Measurements from ENCODE around the gene LCE2D. TPM values are rescaled to one million over a fixed set of nuclear protein-coding genes. Genes with fewer than 3 reads are reported as not detected.
"Not testable (repeated sequence)": the region's sequence is repeated elsewhere in the genome, so short reads cannot be mapped to it uniquely, and the experiment has no call there.

Gene LCE2D
- total RNA-seq, 1 donor from 2014 or later, result not detected

GRCh38 chr1:152673016-152673415 is 9.8 kb downstream of the LCE2D start:
- Histone ChIP-seq H3K27ac (no peak overlapping the region), H3K36me3 (no peaks in the 10 kb centered on the region), H3K9me3 (no peaks in the 10 kb centered on the region), H3K4me3 (no peak overlapping the region), H3K27me3 (ENCODE audit: low read depth) (no peaks in the 10 kb centered on the region), H3K4me1 (no peaks in the 10 kb centered on the region)
- DNase-seq (no peak), ATAC-seq (no peak)
- intact Hi-C loops (cut with DNase I), result no loop called here
- TF ChIP-seq, protein P1, sequence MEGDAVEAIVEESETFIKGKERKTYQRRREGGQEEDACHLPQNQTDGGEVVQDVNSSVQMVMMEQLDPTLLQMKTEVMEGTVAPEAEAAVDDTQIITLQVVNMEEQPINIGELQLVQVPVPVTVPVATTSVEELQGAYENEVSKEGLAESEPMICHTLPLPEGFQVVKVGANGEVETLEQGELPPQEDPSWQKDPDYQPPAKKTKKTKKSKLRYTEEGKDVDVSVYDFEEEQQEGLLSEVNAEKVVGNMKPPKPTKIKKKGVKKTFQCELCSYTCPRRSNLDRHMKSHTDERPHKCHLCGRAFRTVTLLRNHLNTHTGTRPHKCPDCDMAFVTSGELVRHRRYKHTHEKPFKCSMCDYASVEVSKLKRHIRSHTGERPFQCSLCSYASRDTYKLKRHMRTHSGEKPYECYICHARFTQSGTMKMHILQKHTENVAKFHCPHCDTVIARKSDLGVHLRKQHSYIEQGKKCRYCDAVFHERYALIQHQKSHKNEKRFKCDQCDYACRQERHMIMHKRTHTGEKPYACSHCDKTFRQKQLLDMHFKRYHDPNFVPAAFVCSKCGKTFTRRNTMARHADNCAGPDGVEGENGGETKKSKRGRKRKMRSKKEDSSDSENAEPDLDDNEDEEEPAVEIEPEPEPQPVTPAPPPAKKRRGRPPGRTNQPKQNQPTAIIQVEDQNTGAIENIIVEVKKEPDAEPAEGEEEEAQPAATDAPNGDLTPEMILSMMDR (IDR thresholded peaks at IDR 0.05), result no peak

DNA sequence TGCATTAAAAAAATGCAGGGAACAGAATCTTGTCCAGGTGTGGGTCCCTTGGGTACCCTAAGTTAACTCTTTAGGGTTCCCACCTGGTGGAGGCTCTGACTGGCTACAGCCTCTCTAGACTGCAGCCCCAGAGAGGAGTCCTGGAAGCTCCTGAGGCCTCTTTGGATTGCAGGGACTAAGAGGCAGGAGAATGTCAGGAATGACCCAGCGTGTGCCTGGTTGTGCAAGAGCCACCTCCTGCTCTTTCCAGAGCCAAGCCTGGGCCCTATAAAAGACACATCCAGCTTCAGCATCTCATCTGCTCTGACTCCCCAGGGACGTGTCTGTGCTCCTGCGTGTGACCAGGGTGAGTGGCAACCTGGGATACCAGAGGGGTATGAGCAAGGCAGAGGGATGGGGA is 11.8 kb downstream of the LCE2D start, which contains the start of gene LCE2C:
Gene LCE2C, plus strand, starts transcription at position 297 of the 400 bp plus-strand sequence. CDS start 737 bp downstream, outside the sequence.
- intact Hi-C loops (cut with DNase I); H3K9me3 ChIP-seq; H3K27me3 ChIP-seq (ENCODE audit: low read depth); H3K4me1 ChIP-seq; DNase-seq; H3K27ac ChIP-seq; H3K4me3 ChIP-seq; H3K36me3 ChIP-seq; ATAC-seq: not testable (repeated sequence)

DNA sequence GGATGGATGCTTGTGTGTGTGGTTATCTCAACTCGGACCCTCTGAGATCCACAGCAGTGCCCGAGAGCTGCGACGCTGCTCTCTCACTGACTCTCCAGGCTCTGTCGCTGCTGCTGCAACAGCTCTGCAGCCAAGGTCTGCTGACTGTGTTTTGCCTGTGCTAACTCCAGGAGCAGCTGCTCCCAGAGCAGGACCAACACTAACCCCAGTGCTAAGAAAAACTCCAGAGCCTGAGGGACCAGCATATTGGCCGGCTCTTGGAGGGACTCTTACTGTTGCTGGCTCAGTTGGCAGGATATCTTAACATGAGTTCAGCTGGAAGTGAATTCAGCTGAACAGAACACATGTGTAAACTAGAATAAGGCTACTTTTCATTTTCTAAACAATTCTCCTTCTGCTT is 16.3 kb downstream of the LCE2D start:
- intact Hi-C loops (cut with DNase I), result no loop called here
- H3K27me3 ChIP-seq (ENCODE audit: low read depth), result no peaks in the 10 kb centered on the region
- no peak overlapping the region for H3K27ac ChIP-seq
- no peak overlapping the region for H3K4me3 ChIP-seq
- TF ChIP-seq, protein P1 (IDR thresholded peaks at IDR 0.05), result no peak
- H3K9me3 ChIP-seq, result no peaks in the 10 kb centered on the region
- ATAC-seq (no peak), DNase-seq (no peak)
- no peaks in the 10 kb centered on the region for H3K4me1 ChIP-seq
- no peaks in the 10 kb centered on the region for H3K36me3 ChIP-seq

DNA sequence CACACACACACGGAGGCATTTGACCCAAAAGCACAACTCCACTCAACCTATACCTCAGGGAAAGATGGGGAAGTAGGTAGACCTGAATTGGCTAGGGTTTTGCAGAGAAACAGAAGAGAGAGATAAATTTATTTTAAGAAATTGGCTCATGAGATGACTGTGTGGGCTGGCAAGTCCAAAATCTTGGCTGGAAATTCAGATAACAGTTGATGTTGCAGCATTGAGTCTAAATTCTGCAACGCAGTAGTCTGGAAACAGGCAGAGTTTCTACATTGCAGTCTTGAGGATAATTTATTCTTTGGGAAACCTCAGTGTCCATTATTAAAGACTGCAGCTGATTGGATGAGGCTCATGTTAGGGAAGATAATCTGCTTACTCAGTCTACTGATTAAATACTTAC is 18.4 kb downstream of the LCE2D start:
- DNase-seq (no peak), ATAC-seq (no peak)
- intact Hi-C loops (cut with DNase I), result no loop called here
- Histone ChIP-seq H3K27me3 (ENCODE audit: low read depth) (no peaks in the 10 kb centered on the region), H3K4me3 (no peak overlapping the region), H3K9me3 (no peaks in the 10 kb centered on the region), H3K36me3 (no peaks in the 10 kb centered on the region), H3K27ac (no peak overlapping the region), H3K4me1 (no peaks in the 10 kb centered on the region)
- TF ChIP-seq, protein P1 (IDR thresholded peaks at IDR 0.05), result no peak

DNA sequence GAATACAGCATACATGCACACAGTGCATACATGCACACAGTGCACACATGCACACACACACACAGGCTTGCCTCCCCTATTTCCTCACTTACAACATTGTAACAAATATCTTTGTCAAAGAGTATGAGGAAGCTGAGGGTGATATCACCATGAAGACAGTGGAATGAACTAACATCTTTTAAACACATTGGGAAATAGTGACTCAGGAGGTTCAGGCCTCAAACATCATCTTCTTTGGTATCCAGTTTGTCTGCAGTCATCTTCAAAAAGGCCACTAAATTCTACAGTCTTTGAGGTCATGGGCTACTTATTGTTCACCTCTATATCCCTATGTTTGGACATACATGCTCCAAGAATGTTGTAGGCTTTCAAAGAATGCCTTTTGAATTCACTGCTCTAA is 20.7 kb downstream of the LCE2D start:
- H3K4me1 ChIP-seq, result no peaks in the 10 kb centered on the region
- intact Hi-C loops (cut with DNase I), result no loop called here
- H3K27me3 ChIP-seq (ENCODE audit: low read depth), result no peaks in the 10 kb centered on the region
- H3K36me3 ChIP-seq, result no peaks in the 10 kb centered on the region
- no peaks in the 10 kb centered on the region for H3K9me3 ChIP-seq
- H3K27ac ChIP-seq, result no peak overlapping the region
- no peak for DNase-seq
- TF ChIP-seq, protein P1 (IDR thresholded peaks at IDR 0.05), result no peak
- no peak for ATAC-seq
- H3K4me3 ChIP-seq, result no peak overlapping the region

GRCh38 chr1:152685823-152686222 is 22.6 kb downstream of the LCE2D start, which contains the start of gene LCE2B:
LCE2B (plus strand) TSS chr1:152686123; CDS start chr1:152686844, 721 bp downstream.
- H3K27ac ChIP-seq; DNase-seq; intact Hi-C loops (cut with DNase I); H3K27me3 ChIP-seq (ENCODE audit: low read depth); ATAC-seq; H3K4me1 ChIP-seq; H3K9me3 ChIP-seq; H3K36me3 ChIP-seq; H3K4me3 ChIP-seq: not testable (repeated sequence)

Measured in lower lobe of right lung (tissue), 2 donors.